Renal cortex interstitium (tissue), 15 donors: ENCODE results near the gene RIPOR1. TPM values are rescaled to one million over a fixed set of nuclear protein-coding genes. Genes with fewer than 3 reads are reported as not detected.
"Not testable (repeated sequence)": the region's sequence is repeated elsewhere in the genome, so short reads cannot be mapped to it uniquely, and the experiment has no call there.

Experiments used
- DNase-seq, 11 donors: peaks; one replicate each; pipeline ENCODE4 v3.0.0-alpha.2; 2013; ENCODE audit warnings: low read depth in 9 of 11, low spot score in 4 of 11; ENCODE audit errors: extremely low read depth in 1 of 11
- long read RNA-seq, 16 experiments: transcript quantifications; one replicate each; lab custom pipeline, GENCODE V29; 2026
- polyA plus RNA-seq, 3 donors: library from polyadenylated mRNA; unstranded; fragments of 120-200 nt; gene quantifications; one replicate each; pipeline ENCODE4 v1.2.1, GENCODE V29; 2013; ENCODE audit not compliant: insufficient read length in 3 of 3

The RIPOR1 gene, protein sequence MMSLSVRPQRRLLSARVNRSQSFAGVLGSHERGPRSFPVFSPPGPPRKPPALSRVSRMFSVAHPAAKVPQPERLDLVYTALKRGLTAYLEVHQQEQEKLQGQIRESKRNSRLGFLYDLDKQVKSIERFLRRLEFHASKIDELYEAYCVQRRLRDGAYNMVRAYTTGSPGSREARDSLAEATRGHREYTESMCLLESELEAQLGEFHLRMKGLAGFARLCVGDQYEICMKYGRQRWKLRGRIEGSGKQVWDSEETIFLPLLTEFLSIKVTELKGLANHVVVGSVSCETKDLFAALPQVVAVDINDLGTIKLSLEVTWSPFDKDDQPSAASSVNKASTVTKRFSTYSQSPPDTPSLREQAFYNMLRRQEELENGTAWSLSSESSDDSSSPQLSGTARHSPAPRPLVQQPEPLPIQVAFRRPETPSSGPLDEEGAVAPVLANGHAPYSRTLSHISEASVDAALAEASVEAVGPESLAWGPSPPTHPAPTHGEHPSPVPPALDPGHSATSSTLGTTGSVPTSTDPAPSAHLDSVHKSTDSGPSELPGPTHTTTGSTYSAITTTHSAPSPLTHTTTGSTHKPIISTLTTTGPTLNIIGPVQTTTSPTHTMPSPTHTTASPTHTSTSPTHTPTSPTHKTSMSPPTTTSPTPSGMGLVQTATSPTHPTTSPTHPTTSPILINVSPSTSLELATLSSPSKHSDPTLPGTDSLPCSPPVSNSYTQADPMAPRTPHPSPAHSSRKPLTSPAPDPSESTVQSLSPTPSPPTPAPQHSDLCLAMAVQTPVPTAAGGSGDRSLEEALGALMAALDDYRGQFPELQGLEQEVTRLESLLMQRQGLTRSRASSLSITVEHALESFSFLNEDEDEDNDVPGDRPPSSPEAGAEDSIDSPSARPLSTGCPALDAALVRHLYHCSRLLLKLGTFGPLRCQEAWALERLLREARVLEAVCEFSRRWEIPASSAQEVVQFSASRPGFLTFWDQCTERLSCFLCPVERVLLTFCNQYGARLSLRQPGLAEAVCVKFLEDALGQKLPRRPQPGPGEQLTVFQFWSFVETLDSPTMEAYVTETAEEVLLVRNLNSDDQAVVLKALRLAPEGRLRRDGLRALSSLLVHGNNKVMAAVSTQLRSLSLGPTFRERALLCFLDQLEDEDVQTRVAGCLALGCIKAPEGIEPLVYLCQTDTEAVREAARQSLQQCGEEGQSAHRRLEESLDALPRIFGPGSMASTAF
- polyA plus RNA-seq, result 100 to 1,000 TPM; 101 to 155 (median 126) TPM
- long read RNA-seq, donor 1, partial matches to known transcripts, result 19 of 27 reads
- long read RNA-seq, donor 1, other reads (novel, unspliced or antisense), result 6 of 27 reads
- long read RNA-seq, donor 2, partial matches to known transcripts, result 19 of 19 reads
- long read RNA-seq, donor 2, other reads (novel, unspliced or antisense), result 0 of 19 reads
- long read RNA-seq, donor 3, full-length matches to known transcripts, result 3 of 61 reads
- long read RNA-seq, donor 3, partial matches to known transcripts, result 49 of 61 reads
- long read RNA-seq, donor 3, other reads (novel, unspliced or antisense), result 9 of 61 reads
- long read RNA-seq, donor 4, partial matches to known transcripts, result 35 of 39 reads
- long read RNA-seq, donor 4, other reads (novel, unspliced or antisense), result 0 of 39 reads
- long read RNA-seq, donor 5, result 0 reads
- long read RNA-seq, donor 6, partial matches to known transcripts, result 61 of 70 reads
- long read RNA-seq, donor 6, other reads (novel, unspliced or antisense), result 7 of 70 reads
- long read RNA-seq, donor 7, partial matches to known transcripts, result 51 of 56 reads
- long read RNA-seq, donor 7, other reads (novel, unspliced or antisense), result 5 of 56 reads
- long read RNA-seq, donor 8, result 0 reads
- long read RNA-seq, donor 9, partial matches to known transcripts, result 21 of 30 reads
- long read RNA-seq, donor 9, other reads (novel, unspliced or antisense), result 7 of 30 reads
- long read RNA-seq, donor 10, partial matches to known transcripts, result 26 of 26 reads
- long read RNA-seq, donor 10, other reads (novel, unspliced or antisense), result 0 of 26 reads
- long read RNA-seq, donor 11, partial matches to known transcripts, result 51 of 56 reads
- long read RNA-seq, donor 11, other reads (novel, unspliced or antisense), result 5 of 56 reads
- long read RNA-seq, donor 12, result 0 reads
- long read RNA-seq, donor 13, result 0 reads
- long read RNA-seq, donor 14, partial matches to known transcripts, result 7 of 12 reads
- long read RNA-seq, donor 14, other reads (novel, unspliced or antisense), result 5 of 12 reads
- long read RNA-seq, donor 15, partial matches to known transcripts, result 23 of 23 reads
- long read RNA-seq, donor 15, other reads (novel, unspliced or antisense), result 0 of 23 reads
- long read RNA-seq, donor 16, full-length matches to known transcripts, result 5 of 127 reads
- long read RNA-seq, donor 16, partial matches to known transcripts, result 107 of 127 reads
- long read RNA-seq, donor 16, other reads (novel, unspliced or antisense), result 15 of 127 reads

DNA sequence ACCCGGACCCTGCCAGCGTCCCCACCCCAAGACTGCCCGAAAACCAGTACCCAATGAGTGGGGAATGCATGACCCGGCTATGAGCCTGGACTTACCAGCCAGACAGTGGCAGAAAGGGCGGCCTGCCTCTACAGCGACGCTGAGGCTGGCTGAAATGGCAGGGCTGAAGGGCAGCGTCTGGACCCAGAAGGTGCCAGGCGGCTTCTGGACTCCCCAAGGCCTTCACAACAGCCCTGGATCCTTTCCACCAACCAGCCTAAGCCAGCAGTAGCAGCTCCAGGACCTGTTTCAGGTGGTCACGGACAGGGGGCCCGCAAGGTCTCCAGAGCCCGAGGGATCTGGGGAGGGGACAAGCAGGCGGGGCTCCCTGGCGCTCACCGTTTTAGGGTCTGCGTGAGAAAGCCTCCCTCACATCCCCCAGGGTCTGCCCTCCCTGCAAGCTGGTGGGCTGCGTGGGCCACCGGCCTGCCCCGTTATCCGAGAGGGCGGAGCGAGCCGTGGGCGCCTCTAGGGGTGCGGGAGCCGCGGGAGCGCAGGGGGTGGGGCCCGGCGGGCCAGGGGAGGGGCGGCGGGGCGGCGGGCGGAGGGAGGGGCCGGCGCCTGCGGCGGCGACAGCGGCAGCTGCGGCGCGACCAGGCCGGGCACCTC lies at the start of gene RIPOR1:
Gene RIPOR1 (plus strand): TSS at position 608 of the 648 bp plus-strand sequence. CDS start 9,618 bp downstream, outside the sequence.
- DNase-seq, result no peak

DNA sequence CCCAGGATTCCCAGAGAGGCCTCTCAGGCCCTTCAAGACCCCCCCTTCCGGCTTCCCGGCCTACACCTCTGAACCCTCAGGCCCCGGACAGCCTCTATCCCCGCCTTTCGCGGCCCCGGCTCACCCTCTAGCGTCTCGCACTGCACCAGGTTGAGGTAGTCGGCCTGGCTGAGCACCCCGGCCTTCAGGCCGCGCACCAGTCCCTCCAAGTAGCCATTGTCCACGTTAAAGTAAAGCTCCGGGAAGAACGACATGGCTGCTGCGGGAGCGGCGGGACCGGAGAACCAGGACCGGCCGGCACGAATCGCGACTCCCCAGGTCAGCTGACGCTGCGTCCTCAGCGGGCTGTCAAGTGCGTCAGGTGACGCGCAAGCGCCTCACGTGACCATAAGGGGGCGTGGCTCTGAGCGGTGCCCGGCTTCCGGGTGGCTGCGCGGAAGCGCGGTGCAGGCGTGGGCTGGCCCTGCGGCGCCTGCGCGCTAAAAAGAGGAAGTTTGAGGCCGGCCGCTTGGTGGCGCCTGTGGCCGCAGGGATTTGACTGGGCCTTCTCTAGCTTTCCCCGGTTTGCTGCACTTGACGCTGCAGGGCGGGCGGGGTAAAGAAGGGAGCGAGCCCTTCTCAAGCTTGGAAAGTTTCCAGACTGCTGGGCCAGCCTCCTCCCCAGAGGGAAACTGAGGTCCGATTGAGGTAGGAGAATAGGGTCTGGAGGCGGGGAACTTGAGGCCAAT lies 47.6 kb upstream of the RIPOR1 start, which contains the start of gene ATP6V0D1:
Gene ATP6V0D1 (minus strand): TSS at position 325 of the 728 bp plus-strand sequence. CDS start 71 bp downstream, at position 254.
- DNase-seq, result peak; percentile 92 to 98 (median 97)

DNA sequence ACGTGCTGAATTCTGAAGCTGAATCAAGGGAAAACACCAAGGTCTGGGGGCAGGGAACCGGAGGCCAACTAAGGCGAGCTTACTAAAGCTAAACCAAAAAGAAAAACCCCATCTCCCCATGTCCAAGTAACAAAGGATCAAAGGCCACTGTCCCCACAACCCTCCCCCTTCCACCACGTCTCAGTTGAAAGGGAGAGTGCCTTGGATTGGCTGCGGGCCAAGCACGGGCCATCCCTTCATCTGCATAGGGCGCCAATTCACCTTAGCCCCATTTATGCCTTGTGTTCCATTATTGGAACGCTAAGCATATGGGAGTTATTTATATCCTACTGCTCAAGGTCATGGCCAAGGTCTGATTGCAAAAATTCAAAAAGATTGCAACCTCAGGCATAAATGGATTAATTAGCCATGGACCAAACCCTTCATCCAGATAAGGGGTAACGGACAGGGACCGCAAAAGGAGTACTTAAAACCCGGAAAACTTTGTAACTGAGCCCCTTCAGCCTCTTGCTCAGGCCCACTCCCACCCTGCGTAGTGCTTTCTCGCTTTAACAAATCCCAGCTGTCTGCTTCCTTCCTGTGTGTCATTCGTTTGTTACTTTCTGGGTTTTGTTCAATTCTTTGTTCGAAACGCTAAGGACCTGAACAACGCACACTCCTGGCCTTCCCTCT lies 46.9 kb upstream of the RIPOR1 start:
- no peak for DNase-seq

DNA sequence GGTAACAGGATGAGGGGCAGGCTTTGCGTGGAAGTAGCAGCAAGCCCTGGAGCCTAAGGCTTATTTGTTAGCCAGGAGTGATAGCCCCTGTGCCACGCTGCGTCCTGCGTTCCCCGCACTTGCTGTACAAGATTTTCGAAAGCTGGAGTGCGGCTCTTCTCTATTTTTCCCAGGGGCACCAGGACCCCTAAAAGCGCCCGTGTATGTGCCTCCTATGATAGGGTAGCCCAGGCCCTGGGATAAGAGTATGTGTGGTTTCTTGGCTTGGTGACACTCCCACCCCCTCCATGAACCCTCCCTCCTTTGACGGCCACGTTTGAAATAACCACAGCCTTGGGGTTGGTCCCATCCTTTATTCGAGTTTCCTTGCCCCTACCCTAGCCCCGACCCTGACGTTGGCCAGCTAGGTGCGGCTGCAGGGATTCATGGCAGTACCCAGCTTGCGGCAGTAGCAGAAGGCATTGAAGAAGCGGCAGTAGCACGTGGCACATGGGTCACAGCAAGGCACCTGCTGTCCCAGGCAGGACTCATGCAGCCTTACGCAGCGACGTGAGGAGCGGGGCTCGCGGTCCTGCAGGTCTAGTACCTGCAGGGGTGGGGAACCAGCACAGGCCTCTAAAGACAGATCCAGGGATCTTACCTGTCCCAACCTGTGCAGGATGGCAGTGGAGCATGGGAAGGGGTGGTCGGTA lies 46.2 kb upstream of the RIPOR1 start:
- DNase-seq, result no peak

DNA sequence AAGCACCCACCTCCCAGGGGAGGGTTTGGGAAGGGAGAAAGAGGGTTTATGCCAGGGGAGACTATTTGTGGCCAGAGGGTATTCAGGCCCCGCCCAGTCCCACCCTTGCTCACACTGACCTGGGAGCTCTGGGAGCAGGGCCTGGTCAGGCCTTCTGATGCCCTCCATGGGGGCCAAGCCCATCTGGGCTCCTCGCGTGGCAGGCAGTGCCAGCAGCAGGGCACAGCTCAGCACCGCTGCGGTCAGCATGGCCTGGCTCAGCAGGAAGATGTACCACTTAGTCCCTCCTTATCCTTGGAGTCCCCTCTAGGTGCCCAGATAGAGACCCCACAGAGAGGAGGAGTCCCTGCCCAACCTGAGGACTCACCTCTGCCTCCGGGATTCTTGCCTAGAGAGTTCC lies 45.5 kb upstream of the RIPOR1 start, which contains the start of gene AGRP:
Gene AGRP (minus strand): TSS at position 398 of the 400 bp plus-strand sequence. CDS start 149 bp downstream, at position 249.
- no peak for DNase-seq

DNA sequence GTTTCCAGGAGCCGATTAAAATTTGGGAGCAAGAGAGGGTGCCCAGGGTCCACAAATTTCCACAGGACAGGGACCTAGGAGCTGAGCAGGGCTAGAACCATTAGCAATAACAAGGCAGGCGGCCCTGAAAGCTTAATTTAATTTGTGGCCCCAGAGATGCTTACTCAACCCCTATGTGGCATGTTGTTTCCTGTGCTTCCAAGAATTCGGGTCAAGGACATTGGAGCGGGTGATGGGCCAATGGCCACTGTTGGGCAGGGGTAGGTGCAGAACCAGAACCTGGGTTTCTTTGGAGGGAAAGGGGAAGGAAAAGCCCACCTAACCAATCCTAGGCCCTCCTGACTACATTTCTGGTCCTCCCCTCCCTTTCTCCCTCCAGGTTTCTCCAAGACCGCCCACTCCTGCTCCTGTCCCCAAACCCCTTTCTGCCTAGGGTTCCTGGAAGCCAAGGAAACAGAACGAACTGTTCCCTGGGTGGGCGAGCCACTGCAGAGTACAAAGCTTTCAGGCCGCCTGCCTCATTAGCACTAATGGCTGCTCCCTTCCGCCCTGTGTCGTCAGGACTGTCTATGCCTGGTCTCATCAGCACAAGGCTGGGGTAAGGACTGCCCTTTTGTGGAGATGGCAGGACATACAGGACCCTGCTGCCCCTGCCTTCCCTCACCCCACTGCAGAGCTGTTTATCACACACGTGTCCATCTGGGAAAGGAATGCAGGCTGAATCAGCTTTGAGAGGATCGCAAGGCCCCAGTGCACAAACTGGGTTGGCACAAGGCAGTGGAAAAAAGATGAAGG lies 44.7 kb upstream of the RIPOR1 start:
- DNase-seq, result no peak

DNA sequence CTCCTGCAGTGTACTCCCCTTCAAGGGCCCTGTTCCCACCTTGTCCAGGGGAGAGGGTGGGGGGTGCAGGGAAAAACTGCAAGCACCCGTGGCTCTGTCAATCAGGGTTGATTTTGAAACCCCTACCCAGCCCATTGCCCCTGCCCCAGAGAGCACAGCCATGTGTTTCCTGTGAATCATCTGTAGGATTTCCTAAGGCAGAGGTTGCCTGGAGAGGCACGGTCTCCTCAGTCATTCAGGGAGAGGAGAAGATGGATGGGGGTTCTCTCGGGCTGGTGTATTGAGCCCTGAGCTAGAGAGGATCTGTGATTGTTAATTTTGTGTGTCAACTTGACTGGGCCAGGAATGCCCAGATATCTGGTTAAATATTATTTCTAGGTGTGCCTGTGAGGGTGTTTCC lies 41.8 kb upstream of the RIPOR1 start:
- no peak for DNase-seq

DNA sequence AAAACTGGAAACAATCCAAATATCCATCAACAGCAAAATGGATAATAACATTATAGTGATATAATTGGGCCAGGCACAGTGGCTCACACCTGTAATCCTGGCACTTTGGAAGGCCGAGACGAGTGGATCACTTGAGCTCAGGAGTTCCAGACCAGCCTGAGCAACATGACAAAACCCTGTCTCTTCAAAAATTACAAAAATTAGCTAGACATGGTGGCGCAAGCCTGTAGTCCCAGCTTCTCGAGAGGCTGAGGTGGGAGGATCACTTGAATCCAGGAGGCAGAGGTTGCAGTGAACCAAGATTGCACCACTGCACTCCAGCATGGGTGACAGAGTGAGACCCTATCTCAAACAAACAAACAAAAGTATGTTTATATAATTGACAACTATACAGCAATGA lies 41.1 kb upstream of the RIPOR1 start:
- not testable (repeated sequence) for DNase-seq

DNA sequence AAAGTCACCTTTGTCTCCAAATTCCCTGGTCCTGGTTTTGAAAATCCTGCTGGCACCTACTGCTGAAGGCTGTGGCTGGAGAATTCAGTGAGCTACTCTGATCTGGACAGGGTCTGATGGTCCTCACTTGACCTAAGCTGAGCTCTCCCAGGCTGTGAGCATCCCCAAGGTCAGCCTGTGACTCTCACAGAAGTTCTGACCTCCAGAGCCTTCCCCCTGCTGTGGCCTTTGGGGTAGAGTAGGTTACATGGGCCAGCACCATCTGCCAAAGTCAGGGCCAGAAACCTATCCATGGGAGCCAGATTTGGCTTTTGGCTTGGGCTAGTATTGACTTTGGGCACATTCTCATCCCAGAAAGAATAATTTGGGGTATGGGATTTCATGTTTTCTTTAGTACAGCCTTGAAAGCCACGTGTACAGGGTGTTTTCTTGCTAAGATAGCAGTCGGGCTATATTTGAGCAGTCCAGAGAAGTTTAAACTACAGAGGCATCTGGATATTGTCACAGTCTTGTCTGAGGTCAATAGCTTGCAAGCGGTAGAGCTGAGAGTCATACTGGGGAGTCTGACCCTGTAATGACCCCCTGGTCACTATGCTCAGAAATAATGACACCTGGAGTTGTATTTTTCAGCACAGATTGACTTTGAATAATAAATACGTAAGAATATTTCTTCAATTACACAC lies 39.1 kb upstream of the RIPOR1 start:
- DNase-seq, result no peak

DNA sequence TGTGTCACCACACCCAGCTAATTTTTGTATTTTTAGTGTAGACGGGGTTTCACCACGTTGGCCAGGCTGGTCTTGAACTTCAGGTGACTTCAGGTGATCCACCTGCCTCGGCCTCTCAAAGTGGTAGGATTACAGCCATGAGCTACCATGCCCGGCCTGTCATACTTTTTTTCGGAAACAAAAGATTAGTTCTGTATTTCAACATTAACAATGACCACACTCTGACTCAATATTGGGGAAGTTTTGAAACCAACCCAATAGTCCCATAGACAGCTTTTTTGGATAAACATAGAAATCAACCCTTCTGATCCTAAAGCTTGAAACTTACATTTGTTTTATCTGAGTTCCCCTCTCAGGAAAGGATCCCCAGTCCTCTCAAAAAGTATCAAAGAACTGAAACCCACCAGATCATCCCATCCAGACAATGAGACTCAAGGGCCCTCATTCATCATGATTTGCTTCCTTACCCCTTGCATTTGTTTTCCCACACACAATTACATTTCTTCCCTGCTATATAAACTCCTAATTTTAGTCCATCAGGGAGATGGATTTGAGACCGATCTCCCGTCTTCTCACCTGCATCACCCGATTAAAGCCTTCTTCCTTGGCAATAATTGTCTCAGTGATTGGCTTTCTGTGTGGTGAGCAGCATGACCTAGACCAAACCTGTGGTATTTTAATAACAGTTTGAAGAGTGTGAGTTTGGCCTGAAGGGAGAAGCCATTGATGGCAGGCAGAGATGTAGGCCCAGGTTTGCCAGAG lies 38.1 kb upstream of the RIPOR1 start:
- no peak for DNase-seq

DNA sequence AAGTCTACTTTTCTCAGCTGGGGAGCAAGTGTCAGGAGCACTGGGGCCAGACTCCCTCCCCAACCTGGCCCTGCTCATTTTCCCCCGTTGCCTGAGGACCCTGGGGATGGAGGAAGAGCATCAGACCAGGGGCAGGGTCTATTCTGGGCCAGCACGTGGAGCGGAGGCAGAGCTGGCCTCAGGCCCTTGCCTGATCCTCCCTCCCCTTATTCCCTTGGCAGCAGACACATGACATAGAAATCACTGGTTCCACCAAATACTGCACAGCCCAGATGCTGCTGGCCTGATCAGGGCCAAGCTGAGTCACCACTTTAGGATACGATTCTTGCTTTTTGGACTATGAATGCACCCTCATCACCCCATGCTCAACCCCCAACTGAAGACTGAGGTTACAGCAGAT lies 29.5 kb upstream of the RIPOR1 start:
- DNase-seq, result no peak
